Stimulated activated CD4-positive, alpha-beta T cell treated with anti-CD3 and anti-CD28 coated beads, TNF-alpha, amount 100 ng/mL, for 48 hours (primary cell): ENCODE results near the gene GPNMB.
"Not testable (repeated sequence)": the region's sequence is repeated elsewhere in the genome, so short reads cannot be mapped to it uniquely, and the experiment has no call there.

Experiments used
- DNase-seq, 3 donors: peaks; one replicate each; pipeline ENCODE4 v3.0.0-alpha.2; 2020; ENCODE audit warnings: low read depth in 3 of 3

GPNMB gene

GRCh38 chr7:23299770-23300300 is 53.3 kb downstream of the GPNMB start:
- no peak for DNase-seq

- DNase-seq, result no peak
Observed at GRCh38 chr7:23306936-23307521, 60.5 kb downstream of the GPNMB start.

GRCh38 chr7:23308754-23309153 is 62.2 kb downstream of the GPNMB start:
- DNase-seq, result no peak

GRCh38 chr7:23312141-23312540 is 65.6 kb downstream of the GPNMB start:
- not testable (repeated sequence) for DNase-seq

GRCh38 chr7:23315366-23315765 is 68.8 kb downstream of the GPNMB start:
- no peak for DNase-seq
